ENCODE measurements around the gene GNL2. TPM values are rescaled to one million over a fixed set of nuclear protein-coding genes. Genes with fewer than 3 reads are reported as not detected.
A peak's percentile ranks its signal among the peaks of the same experiment; 100 is the strongest.

Gene GNL2
- total RNA-seq: 10 to 100 TPM; 27.8 to 67.5 (median 44.2) TPM

GRCh38 chr1:37595440-37596181 is at the start of gene GNL2:
GNL2 (minus strand) TSS chr1:37595937; CDS start chr1:37595822, 115 bp downstream.
- Histone ChIP-seq H3K4me1 (peaks cover 0 to 29% (median 17%) of the 10 kb centered on the region in 4 donors), H3K36me3 (peaks cover 0 to 27% (median under 1%) of the 10 kb centered on the region in 3 donors), H3K4me3 (peak within 1 kb of the TSS; percentile 57 to 87 (median 71)), H3K27ac (peak within 1 kb of the TSS; percentile 66 to 88 (median 84)), H3K9me3 (no peaks in the 10 kb centered on the region), H3K27me3 (no peaks in the 10 kb centered on the region)
- TF ChIP-seq POLR2A (IDR thresholded peaks at IDR 0.05): peak; percentile 49 to 71
- TF ChIP-seq EP300 (IDR thresholded peaks at IDR 0.05): peak; percentile 92
- peak in 1 of 5 experiments; percentile 30 for TF ChIP-seq CTCF (IDR thresholded peaks at IDR 0.05)
- WGBS, 2 donors: 0 to 1% methylated on average over 48 to 49 of the region's 51 CpGs
- peak; percentile 93 to 94 for DNase-seq (ENCODE audit: low spot score in 2 of 2)

GRCh38 chr1:37641059-37641458 is 45.3 kb upstream of the GNL2 start:
- Histone ChIP-seq H3K4me1 (no peaks in the 10 kb centered on the region), H3K4me3 (no peak overlapping the region), H3K27ac (no peak overlapping the region), H3K27me3 (peaks cover 0 to 32% of the 10 kb centered on the region in 2 donors), H3K9me3 (peaks cover 0 to 33% (median 0%) of the 10 kb centered on the region in 4 donors), H3K36me3 (no peaks in the 10 kb centered on the region)
- TF ChIP-seq EP300 (IDR thresholded peaks at IDR 0.05) (no peak), CTCF (IDR thresholded peaks at IDR 0.05) (no peak), POLR2A (IDR thresholded peaks at IDR 0.05) (no peak)
- no peak for DNase-seq (ENCODE audit: low spot score in 2 of 2)
- WGBS, 2 donors: 95 to 97% methylated on average over 1 of the region's 1 CpG

- 67 to 75% methylated on average over 6 of the region's 6 CpGs for WGBS, 2 donors
- no peak for DNase-seq (ENCODE audit: low spot score in 2 of 2)
Observed at GRCh38 chr1:37636435-37636834, 40.7 kb upstream of the GNL2 start.

GRCh38 chr1:37634992-37635902 is 39.5 kb upstream of the GNL2 start:
- Histone ChIP-seq H3K9me3 (no peaks in the 10 kb centered on the region), H3K4me1 (peaks cover 0 to 20% (median 6%) of the 10 kb centered on the region in 4 donors), H3K36me3 (no peaks in the 10 kb centered on the region), H3K27me3 (peaks cover 0 to 82% of the 10 kb centered on the region in 2 donors), H3K27ac (no peak overlapping the region), H3K4me3 (peak overlapping the region in 3 of 4 donors; percentile 23 to 43 (median 25))
- no peak for DNase-seq (ENCODE audit: low spot score in 2 of 2)
- WGBS, 2 donors: 10 to 11% methylated on average over 16 to 17 of the region's 26 CpGs
- no peak for TF ChIP-seq POLR2A (IDR thresholded peaks at IDR 0.05)
- no peak for TF ChIP-seq CTCF (IDR thresholded peaks at IDR 0.05)
- TF ChIP-seq EP300 (IDR thresholded peaks at IDR 0.05): no peak

More at GRCh38 chr1:37636435-37636834, 40.7 kb upstream of the GNL2 start:
- no peak overlapping the region for H3K4me3 ChIP-seq
- H3K36me3 ChIP-seq: no peaks in the 10 kb centered on the region
- no peak overlapping the region for H3K27ac ChIP-seq
- TF ChIP-seq POLR2A (IDR thresholded peaks at IDR 0.05) (no peak), EP300 (IDR thresholded peaks at IDR 0.05) (no peak), CTCF (IDR thresholded peaks at IDR 0.05) (no peak)
- peaks cover 0 to 76% of the 10 kb centered on the region in 2 donors for H3K27me3 ChIP-seq
- H3K9me3 ChIP-seq: peaks cover 0 to 11% (median 0%) of the 10 kb centered on the region in 4 donors
- peaks cover 0 to 20% (median 6%) of the 10 kb centered on the region in 4 donors for H3K4me1 ChIP-seq

All from tibial nerve (tissue), 4 donors.